Activated CD4-positive, alpha-beta T cell treated with anti-CD3 and anti-CD28 coated beads, Interleukin-2, amount 10 ng/mL, durations not matched to agents 24 days and 14 days (primary cell): ENCODE data around the gene CEP131. TPM values are rescaled to one million over a fixed set of nuclear protein-coding genes. Genes with fewer than 3 reads are reported as not detected.

Source experiments
- DNase-seq: peaks from one replicate; pipeline ENCODE4 v3.0.0; 2022
- H3K27ac Mint-ChIP-seq: one replicate; pipeline ENCODE4 v1.8.0; 2022; ENCODE audit warnings: mild to moderate bottlenecking, mixed read lengths
- H3K27me3 Mint-ChIP-seq: one replicate; pipeline ENCODE4 v1.8.0; 2022; ENCODE audit warnings: mixed read lengths
- H3K36me3 Mint-ChIP-seq: one replicate; pipeline ENCODE4 v1.8.0; 2022; ENCODE audit warnings: low read depth, mild to moderate bottlenecking, mixed read lengths
- H3K4me1 Mint-ChIP-seq: one replicate; pipeline ENCODE4 v1.8.0; 2021; ENCODE audit warnings: mixed read lengths
- H3K4me3 Mint-ChIP-seq: one replicate; pipeline ENCODE4 v1.8.0; 2022; ENCODE audit warnings: mild to moderate bottlenecking, moderate library complexity, mixed read lengths
- H3K9me3 Mint-ChIP-seq: one replicate; pipeline ENCODE4 v1.8.0; 2021; ENCODE audit warnings: mixed read lengths
- intact Hi-C: fragments of 100-400 bp; cut with micrococcal nuclease; formaldehyde crosslinking; loops from one replicate; pipeline ENCODE4 v1.15.1; 2023
- total RNA-seq: library from RNA; stranded (reverse); gene quantifications from 2 replicates; pipeline ENCODE4 v1.2.3, GENCODE V29; 2022

CEP131 gene
- total RNA-seq, 1 donor from 2014 or later: 18.0 TPM

GRCh38 chr17:81143717-81144422 is 78.9 kb downstream of the CEP131 start:
- no peak overlapping the region for H3K27ac Mint-ChIP-seq
- H3K9me3 Mint-ChIP-seq: no peaks in the 10 kb centered on the region
- H3K27me3 Mint-ChIP-seq: no peaks in the 10 kb centered on the region
- no peak for DNase-seq
- H3K36me3 Mint-ChIP-seq: no peaks in the 10 kb centered on the region
- H3K4me3 Mint-ChIP-seq: no peak overlapping the region
- intact Hi-C loops: no loop called here
- no peaks in the 10 kb centered on the region for H3K4me1 Mint-ChIP-seq

GRCh38 chr17:81143200-81143527 is 79.6 kb downstream of the CEP131 start:
- peaks cover 6% of the 10 kb centered on the region for H3K9me3 Mint-ChIP-seq
- H3K4me1 Mint-ChIP-seq: no peaks in the 10 kb centered on the region
- intact Hi-C loops: no loop called here
- no peaks in the 10 kb centered on the region for H3K36me3 Mint-ChIP-seq
- no peak overlapping the region for H3K27ac Mint-ChIP-seq
- no peaks in the 10 kb centered on the region for H3K27me3 Mint-ChIP-seq
- no peak overlapping the region for H3K4me3 Mint-ChIP-seq
- no peak for DNase-seq

GRCh38 chr17:81142301-81143199 is 80.2 kb downstream of the CEP131 start:
- no peaks in the 10 kb centered on the region for H3K4me1 Mint-ChIP-seq
- peaks cover 12% of the 10 kb centered on the region for H3K9me3 Mint-ChIP-seq
- no peaks in the 10 kb centered on the region for H3K27me3 Mint-ChIP-seq
- no peak overlapping the region for H3K4me3 Mint-ChIP-seq
- peak; percentile 89 for DNase-seq
- no peaks in the 10 kb centered on the region for H3K36me3 Mint-ChIP-seq
- H3K27ac Mint-ChIP-seq: no peak overlapping the region
- intact Hi-C loops: loop anchor here (1.0 kb wide), 1 partner anchor 99 kb away; no protein-coding TSS in a partner anchor

- no peaks in the 10 kb centered on the region for H3K36me3 Mint-ChIP-seq
- no peaks in the 10 kb centered on the region for H3K4me1 Mint-ChIP-seq
- no peak for DNase-seq
- H3K27me3 Mint-ChIP-seq: no peaks in the 10 kb centered on the region
- no peak overlapping the region for H3K4me3 Mint-ChIP-seq
- intact Hi-C loops: no loop called here
- H3K9me3 Mint-ChIP-seq: peaks cover 13% of the 10 kb centered on the region
- no peak overlapping the region for H3K27ac Mint-ChIP-seq
Measured at GRCh38 chr17:81140695-81141094, 82.1 kb downstream of the CEP131 start.

- H3K4me1 Mint-ChIP-seq: no peaks in the 10 kb centered on the region
- DNase-seq: no peak
- H3K27ac Mint-ChIP-seq: no peak overlapping the region
- peaks cover 13% of the 10 kb centered on the region for H3K9me3 Mint-ChIP-seq
- H3K4me3 Mint-ChIP-seq: no peak overlapping the region
- intact Hi-C loops: no loop called here
- no peaks in the 10 kb centered on the region for H3K27me3 Mint-ChIP-seq
- no peaks in the 10 kb centered on the region for H3K36me3 Mint-ChIP-seq
Measured at GRCh38 chr17:81140018-81140417, 82.7 kb downstream of the CEP131 start.

Other genes with a start within 250 kb of the CEP131 start
- 30.8 and 32.8 TPM in 2 replicates for gene CHMP6, start 231.1 kb downstream of the CEP131 start, total RNA-seq
- 4.4 and 5.5 TPM in 2 replicates for gene BAIAP2, start 187.8 kb downstream of the CEP131 start, total RNA-seq
- not detected in 2 replicates for gene PVALEF, start 57.5 kb downstream of the CEP131 start, total RNA-seq
- 0.42 and 0.78 TPM in 2 replicates for gene AATK, start 56.7 kb downstream of the CEP131 start, total RNA-seq
- gene TEPSIN, start 16.1 kb upstream of the CEP131 start, total RNA-seq: 36.4 and 40.0 TPM in 2 replicates
- gene NDUFAF8, start 16.4 kb upstream of the CEP131 start, total RNA-seq: 73.6 and 77.1 TPM in 2 replicates
- 98.0 and 105 TPM in 2 replicates for gene SLC38A10, start 72.3 kb upstream of the CEP131 start, total RNA-seq
- 0.05 TPM in 1 of 2 replicates, not detected in the other for gene BAHCC1, start 172.5 kb upstream of the CEP131 start, total RNA-seq